Right hindlimb (tissue), 1 donor: ENCODE results near the gene SDR42E1.

Source experiments
- DNase-seq: peaks from one replicate; pipeline ENCODE4 v3.0.0-alpha.2; 2018

SDR42E1 gene

GRCh38 chr16:82011199-82011641 is at the start of gene SDR42E1:
Gene SDR42E1 (minus strand): TSS chr16:82011470. CDS start chr16:82000858, 10,612 bp downstream.
- peak; percentile 31 for DNase-seq

GRCh38 chr16:82059983-82060421 is 48.7 kb upstream of the SDR42E1 start:
- DNase-seq: no peak

- DNase-seq: no peak
These were observed 48.1 kb upstream of the SDR42E1 start for GRCh38 chr16:82059161-82059982.

GRCh38 chr16:82056550-82056896 is 45.3 kb upstream of the SDR42E1 start:
- no peak for DNase-seq

GRCh38 chr16:82055728-82056549 is 44.7 kb upstream of the SDR42E1 start:
- DNase-seq: no peak

- no peak for DNase-seq
These were observed 43.8 kb upstream of the SDR42E1 start for GRCh38 chr16:82055117-82055516.

GRCh38 chr16:82051656-82052055 is 40.4 kb upstream of the SDR42E1 start:
- DNase-seq: no peak

GRCh38 chr16:82050909-82051357 is 39.7 kb upstream of the SDR42E1 start:
- no peak for DNase-seq

GRCh38 chr16:82050506-82050905 is 39.2 kb upstream of the SDR42E1 start:
- no peak for DNase-seq

- DNase-seq: no peak
These were observed 38.2 kb upstream of the SDR42E1 start for GRCh38 chr16:82049484-82049883.

GRCh38 chr16:82047787-82048186 is 36.5 kb upstream of the SDR42E1 start:
- no peak for DNase-seq

- DNase-seq: no peak
These were observed 36.1 kb upstream of the SDR42E1 start for GRCh38 chr16:82047374-82047773.

- DNase-seq: no peak
These were observed 35.7 kb upstream of the SDR42E1 start for GRCh38 chr16:82046941-82047340.

GRCh38 chr16:82046541-82046940 is 35.3 kb upstream of the SDR42E1 start:
- DNase-seq: no peak

- DNase-seq: no peak
These were observed 34.2 kb upstream of the SDR42E1 start for GRCh38 chr16:82045465-82045864.

GRCh38 chr16:82044585-82044911 is 33.3 kb upstream of the SDR42E1 start:
- DNase-seq: no peak

- DNase-seq: no peak
These were observed 32.7 kb upstream of the SDR42E1 start for GRCh38 chr16:82043680-82044584.

GRCh38 chr16:82042846-82043245 is 31.6 kb upstream of the SDR42E1 start:
- DNase-seq: no peak

GRCh38 chr16:82042144-82042543 is 30.9 kb upstream of the SDR42E1 start:
- DNase-seq: no peak

- DNase-seq: no peak
These were observed 30.3 kb upstream of the SDR42E1 start for GRCh38 chr16:82041542-82041941.

- no peak for DNase-seq
These were observed 29.0 kb upstream of the SDR42E1 start for GRCh38 chr16:82040296-82040695.

GRCh38 chr16:82037666-82038065 is 26.4 kb upstream of the SDR42E1 start:
- no peak for DNase-seq

GRCh38 chr16:82037251-82037650 is 26.0 kb upstream of the SDR42E1 start:
- DNase-seq: no peak
